Fibroblast of pulmonary artery (primary cell): Measurements from ENCODE around the gene MESD.

Experiments used
- DNase-seq: peaks from one replicate; pipeline ENCODE4 v3.0.0-alpha.2; 2010; ENCODE audit warnings: low read depth
- H3K4me3 ChIP-seq: replicated peaks from 2 replicates; pipeline ENCODE4 v1.5.1; 2011; ENCODE audit warnings: low read depth, mild to moderate bottlenecking, control low read depth, low read length, moderate library complexity
- TF ChIP-seq, protein P1 (sequence below): IDR thresholded peaks from 2 replicates; pipeline ENCODE4 v1.5.1; 2011; ENCODE audit warnings: mild to moderate bottlenecking, control low read depth, low read length, inconsistent platforms; ENCODE audit errors: missing control alignments

The MESD gene

DNA sequence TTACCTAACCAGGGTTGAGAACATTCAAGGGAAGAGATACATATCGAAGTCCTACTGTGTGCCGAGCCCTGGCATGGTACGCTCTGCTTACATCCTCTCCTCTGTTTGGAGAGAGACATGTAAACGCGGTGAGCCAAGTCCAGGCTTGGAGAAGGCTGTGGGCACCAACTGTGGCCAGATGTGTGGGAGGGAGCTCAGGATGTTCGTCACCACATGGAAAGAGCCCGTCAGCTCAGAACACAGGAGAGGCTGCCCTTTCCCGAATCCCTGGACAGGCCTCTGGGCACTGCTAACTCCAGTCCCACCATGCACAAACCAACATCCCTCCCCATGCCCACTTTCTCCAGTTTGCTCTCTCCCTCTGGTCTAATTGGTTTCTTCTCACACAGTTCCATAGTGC, 43.0 kb downstream of the MESD start:
- no peak overlapping the region for H3K4me3 ChIP-seq
- TF ChIP-seq, protein P1, sequence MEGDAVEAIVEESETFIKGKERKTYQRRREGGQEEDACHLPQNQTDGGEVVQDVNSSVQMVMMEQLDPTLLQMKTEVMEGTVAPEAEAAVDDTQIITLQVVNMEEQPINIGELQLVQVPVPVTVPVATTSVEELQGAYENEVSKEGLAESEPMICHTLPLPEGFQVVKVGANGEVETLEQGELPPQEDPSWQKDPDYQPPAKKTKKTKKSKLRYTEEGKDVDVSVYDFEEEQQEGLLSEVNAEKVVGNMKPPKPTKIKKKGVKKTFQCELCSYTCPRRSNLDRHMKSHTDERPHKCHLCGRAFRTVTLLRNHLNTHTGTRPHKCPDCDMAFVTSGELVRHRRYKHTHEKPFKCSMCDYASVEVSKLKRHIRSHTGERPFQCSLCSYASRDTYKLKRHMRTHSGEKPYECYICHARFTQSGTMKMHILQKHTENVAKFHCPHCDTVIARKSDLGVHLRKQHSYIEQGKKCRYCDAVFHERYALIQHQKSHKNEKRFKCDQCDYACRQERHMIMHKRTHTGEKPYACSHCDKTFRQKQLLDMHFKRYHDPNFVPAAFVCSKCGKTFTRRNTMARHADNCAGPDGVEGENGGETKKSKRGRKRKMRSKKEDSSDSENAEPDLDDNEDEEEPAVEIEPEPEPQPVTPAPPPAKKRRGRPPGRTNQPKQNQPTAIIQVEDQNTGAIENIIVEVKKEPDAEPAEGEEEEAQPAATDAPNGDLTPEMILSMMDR, result no peak
- DNase-seq, result no peak

DNA sequence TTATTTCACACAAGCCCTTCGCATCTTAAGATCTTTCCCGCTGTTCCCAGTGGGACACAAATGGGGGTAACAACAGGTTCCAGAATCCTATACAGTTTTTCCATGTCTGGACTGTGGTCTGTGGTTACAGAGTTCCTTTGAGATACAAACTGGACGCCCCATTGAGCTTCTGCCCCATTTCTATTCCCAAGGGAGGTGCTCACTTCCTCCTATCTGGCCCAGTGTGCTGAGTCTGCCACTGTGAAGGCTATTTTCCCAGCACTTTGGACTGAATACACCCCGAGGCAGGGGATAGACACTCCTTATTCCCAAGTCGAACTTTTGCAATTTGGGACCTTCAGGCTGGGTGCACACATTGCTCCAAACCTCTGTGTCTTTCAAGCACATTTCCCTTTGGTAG, 44.0 kb downstream of the MESD start:
- H3K4me3 ChIP-seq, result no peak overlapping the region
- no peak for DNase-seq
- TF ChIP-seq, protein P1, result no peak

DNA sequence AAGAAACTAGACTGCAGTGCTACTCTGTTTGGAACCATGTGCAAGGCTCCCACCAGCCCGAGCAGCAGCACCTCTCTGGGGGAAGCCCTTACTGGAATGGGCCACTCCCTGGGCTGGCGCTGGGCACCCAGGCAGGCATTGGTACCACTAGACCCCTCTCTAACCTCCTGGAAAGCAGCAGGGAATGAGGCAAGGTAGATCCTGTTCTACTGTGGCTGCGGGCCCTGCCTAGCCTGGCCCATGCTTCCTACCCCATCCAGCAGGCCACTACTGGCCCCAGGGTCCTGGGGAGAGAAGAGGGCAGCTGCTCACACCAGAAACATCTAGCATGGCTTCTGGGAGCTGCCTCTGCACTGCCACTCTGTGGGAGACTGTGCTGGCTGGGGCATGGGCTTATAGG, 44.8 kb downstream of the MESD start:
- H3K4me3 ChIP-seq, result no peak overlapping the region
- DNase-seq, result no peak
- TF ChIP-seq, protein P1, result no peak

DNA sequence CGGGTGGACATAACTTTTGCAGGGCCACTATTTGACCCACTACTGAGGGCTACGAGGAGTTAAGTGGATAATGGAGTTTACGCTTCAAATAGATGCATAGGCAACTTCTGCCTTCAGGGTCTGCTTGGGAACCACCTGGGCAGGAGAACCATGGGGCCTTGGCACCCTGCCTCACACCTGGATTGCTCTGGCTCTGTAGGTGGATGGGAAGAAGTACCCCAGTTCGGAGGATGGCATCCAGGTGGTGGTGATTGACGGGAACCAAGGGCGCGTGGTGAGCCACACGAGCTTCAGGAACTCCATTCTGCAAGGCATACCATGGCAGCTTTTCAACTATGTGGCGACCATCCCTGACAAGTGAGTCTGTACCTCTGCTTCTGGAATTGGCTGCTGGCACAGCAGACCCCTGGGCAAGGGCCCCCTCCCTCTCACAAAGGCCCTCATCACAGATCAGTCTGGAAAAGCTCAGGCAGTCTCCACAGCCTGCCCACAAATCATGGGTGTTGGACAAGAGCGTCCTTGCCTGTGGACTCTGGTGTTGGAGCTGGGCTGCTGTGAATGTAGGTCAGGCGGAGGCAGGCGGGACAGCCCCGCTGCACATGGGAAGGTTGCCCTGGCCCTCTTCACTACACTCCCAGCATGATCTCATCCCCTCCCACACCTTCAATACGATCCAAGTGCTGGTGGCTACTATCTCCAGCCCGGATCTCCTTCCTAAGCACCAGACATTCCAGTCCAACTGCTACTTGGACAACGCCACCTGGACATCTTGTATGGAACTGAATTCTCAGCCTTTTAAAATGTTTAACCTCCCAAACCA, 46.7 kb downstream of the MESD start:
- H3K4me3 ChIP-seq, result no peak overlapping the region
- TF ChIP-seq, protein P1, result no peak
- DNase-seq, result no peak

DNA sequence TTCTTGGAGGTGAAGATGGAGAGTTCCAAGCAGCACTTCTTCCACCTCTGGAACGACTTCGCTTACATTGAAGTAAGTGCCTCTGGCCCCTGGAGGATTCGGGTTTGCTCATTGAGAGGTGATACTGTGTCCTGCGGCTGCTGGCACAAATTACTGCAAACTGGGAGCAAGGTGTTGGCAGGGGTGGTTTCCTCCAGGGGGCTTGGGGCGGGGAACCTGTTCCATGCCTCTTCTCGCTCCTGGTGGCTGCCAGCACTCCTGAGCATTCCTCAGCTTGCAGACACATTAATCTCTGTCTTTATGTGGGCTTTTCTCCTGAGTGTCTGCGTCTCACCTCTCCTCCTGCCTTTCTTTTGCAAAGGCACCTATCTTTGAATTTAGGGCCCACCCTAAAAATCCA, 47.4 kb downstream of the MESD start:
- DNase-seq, result no peak
- H3K4me3 ChIP-seq, result no peak overlapping the region
- TF ChIP-seq, protein P1, result no peak

DNA sequence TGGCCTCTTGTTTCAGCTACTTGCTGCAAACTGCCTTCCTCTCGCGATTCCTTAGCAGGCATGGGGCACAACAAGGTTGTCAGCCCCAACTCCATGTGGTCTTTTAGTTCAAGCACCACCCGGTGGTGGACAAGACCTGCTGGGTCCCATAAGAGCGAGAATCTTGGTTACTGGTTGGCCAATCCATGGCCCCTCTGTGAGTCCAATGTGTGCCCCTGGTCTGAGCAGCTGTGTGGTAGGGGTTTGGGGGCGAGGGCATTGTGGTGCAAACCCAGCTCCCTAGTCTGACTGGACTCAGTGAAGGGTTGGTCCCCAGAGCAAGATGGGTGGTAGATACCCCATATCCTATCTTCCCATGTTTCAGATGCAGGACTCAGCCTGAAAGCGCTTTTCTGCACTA, 48.8 kb downstream of the MESD start:
- H3K4me3 ChIP-seq, result no peak overlapping the region
- TF ChIP-seq, protein P1, result no peak
- no peak for DNase-seq

DNA sequence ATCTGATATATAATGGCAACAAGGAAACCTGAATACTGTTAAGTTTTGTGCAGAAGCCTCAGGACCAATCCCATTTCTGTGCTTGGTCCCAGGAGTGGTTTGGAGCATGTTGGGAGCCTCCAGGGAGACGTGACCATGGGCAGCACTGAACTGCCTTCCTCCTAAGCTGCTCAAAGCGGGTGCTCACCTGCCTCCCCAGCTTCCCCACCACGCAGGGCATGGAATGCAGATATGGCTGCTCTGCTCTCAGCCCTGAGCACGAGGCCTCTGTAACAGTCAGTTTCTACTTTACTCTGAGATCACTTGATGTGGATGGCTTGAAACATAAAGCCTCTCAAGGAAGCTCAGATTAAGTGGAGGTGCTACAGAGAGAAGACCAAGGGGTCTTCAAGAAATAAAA, 49.3 kb downstream of the MESD start:
- TF ChIP-seq, protein P1, result no peak
- H3K4me3 ChIP-seq, result no peak overlapping the region
- no peak for DNase-seq
